NCI-H82 (cell line): ENCODE data around the gene HGS.
A peak's percentile ranks its signal among the peaks of the same experiment; 100 is the strongest.

ENCODE experiments used
- DNase-seq: peaks from one replicate; lab custom pipeline; 2025; lab: John Stamatoyannopoulos, UW

The HGS gene

DNA sequence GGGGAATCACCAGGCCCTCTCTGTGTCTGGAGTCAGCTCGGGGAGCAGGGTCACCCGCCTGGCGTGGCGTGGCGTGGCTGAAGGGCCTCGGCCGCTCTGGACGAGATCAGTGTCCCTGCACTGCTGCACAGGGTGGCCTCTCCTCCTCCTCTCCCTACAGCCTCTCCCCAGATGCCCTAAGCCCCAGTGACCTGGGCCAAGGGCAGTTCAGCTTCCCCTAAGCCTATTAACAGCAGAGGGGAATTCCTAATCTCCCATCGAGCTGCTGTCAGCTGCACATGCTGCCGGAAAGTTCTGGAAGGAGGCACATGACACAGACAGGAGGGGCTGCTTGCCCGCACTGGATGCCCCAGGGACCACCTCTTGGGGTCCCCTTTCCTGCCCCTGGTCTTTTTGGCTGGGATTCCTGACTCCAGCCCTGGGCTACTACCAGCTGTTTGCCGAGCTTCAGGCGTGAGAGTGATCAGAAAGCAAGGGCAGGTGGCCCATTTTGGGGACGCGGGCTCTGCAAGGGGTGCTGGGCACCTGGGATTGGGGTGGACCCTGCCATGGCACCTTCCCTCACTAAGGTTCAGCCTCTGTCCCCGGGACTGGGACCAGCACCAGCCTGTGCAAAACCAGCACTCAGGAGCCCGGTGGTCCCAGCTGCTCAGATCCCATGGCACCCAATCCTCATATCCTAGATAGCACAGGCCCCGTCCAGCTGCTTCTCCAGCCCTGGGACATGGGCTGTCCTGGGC, 28.3 kb upstream of the HGS start:
- DNase-seq = peak; percentile 97

GRCh38 chr17:81656118-81656743, 27.6 kb upstream of the HGS start, which contains the start of gene PDE6G:
Gene PDE6G (minus strand): TSS chr17:81656542. CDS start chr17:81653305, 3,237 bp downstream.
- DNase-seq = peak; percentile 99

DNA sequence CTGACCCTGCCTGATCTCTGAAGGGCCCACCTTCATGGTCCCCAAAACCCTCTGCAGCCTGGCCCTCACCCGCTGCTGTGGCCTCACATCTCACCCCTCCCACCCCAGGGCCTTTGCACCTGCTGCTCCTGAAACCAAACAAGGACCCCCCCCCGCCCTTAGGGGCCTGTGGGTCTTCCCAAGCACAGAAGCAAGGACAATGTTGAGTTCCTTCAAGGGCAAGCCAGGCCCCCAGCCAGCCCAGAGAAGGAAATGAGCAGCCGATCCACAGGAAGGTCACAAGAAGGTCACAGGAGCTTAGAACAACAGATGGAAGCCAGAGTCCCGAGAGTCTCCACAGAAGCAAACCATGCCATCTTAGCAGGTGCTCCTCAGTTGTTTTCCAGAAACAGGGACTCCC, 27.0 kb upstream of the HGS start:
- DNase-seq = peak; percentile 88

DNA sequence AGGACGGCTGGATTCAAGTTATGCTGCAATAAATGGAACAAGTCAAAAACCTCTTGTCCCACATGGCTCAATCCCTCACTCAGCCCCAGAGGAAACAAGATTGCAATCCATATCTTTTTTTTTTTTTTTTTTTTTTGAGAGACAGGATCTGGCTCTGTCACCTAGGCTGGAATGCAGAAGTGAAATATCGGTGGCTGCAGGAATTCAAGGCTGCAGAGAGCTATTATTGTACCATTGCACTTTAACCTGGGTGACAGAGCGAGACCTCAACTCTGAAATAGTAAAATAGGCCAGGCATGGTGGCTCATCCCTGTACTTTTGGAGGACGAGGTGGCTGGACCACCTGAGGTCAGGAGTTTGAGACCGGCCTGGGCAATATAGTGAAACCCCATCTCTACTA, 24.8 kb upstream of the HGS start:
- no peak for DNase-seq

DNA sequence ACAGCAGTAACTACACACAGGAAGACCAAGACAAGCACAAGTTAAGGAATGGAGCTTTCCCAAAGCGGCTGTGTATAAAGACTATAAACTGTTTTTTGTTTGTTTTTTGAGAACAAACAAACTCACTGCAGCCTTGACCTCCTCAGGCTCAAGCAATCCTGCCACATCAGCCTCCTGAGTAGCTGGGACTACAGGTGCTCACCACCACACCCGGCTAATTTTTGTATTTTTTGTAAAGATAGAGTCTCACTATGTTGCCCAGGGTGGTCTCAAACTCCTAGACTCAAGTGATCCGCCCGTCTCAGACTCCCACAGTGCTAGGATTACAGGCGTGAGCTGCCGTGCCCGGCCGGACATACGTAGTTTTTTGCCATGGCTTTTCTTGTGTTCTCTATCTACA, 23.4 kb upstream of the HGS start:
- DNase-seq = no peak

- DNase-seq = no peak
Observed at GRCh38 chr17:81662002-81662401, 21.8 kb upstream of the HGS start.

DNA sequence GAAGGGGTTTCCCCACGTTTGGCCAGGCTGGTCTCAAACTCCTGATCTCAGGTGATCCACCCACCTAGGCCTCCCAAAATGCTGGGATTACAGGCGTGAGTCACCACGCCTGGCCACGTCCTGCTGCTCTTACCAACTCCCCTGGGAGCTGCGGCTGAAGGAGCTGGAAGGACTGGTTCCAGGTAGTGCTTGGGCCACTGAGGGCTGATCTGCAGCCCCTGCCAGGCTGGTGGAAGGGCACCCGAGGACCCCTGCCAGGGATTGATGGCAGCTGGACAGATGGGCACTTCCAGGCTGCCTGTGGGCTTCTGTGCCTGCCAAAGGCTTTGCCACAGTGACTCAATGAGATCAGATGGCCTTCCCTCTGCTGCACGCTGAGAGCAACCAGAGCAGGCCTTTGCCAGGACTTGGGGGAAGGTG, 19.8 kb upstream of the HGS start:
- no peak for DNase-seq

- DNase-seq = peak; percentile 61
Observed at GRCh38 chr17:81665205-81666091, 18.4 kb upstream of the HGS start.

DNA sequence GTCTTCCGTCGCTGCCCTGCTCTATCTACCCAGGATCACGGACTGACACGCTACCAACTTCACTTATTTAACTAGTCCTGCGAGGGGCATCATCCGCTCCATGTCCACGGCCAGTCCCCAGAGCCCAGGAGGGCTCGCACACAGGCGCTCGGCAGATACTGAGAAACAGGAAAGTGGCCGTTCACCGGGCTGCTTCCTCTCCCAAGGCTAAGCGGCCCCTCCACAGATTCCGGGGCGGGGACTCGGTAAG, 17.8 kb upstream of the HGS start:
- peak; percentile 63 for DNase-seq

DNA sequence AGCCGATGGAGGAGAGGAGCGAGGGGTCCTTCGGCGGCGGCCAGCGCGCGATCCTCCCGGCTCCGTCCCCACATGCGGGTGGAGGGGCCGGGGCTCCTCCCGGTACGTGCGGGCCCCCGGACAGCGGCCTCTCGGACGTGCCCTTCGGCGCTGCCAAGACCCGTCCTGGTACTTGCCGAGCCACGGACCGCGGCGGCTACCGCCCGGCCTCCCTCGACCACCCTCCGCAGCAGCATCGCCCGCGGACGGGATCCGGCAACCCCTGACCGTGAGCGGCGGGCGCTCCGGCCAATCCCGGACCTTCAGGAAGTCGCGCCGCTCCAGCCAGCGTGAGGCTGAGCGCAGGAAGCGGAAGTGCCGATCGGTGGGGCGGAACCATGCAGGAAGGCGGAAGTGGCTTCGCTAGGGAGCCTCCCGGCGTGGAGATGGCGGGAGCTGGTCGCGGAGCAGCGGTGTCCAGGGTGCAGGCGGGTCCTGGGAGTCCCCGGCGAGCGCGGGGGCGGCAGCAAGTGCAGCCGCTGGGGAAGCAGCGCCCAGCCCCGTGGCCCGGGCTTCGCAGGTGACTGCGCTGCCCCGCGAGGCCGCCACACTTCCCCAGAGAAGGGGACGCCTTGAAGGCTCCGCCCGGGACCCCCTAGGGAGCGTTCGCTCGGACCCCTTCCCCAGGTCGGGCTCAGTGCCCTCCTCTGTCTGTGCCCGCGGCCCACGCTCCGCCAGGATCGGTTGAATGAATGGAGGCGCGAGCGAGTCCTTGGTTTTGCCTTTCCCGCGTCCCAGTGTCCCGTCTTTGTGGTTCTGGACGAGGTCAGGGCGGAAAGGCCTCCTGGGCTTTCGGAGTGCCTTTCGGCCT, 17.2 kb upstream of the HGS start, which contains the start of the genes CCDC137 and OXLD1:
TSS of gene CCDC137 (plus strand) at position 396 of the 850 bp plus-strand sequence. CDS start at position 426, 30 bp downstream.
TSS of gene OXLD1 (minus strand) at position 264 of the 850 bp plus-strand sequence. CDS start at position 236, 28 bp downstream.
- DNase-seq = peak; percentile 98

DNA sequence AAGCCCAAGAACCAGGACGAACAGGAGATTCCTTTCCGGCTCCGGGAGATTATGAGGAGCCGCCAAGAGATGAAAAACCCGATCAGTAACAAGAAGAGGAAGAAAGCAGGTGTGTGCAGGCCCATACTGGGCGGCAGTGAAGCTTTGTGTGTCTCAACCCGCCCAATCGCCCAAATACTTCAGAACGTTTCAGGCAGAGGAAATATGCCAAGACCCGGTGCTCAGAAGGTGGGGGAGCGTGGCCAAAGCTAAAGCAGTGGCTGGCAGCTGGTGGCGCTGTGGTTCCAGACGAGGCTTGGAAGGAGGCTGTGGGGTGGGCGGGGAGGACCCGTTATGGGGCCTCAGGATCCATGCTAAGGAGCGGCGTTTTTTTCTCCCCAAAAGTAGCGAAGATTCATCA, 16.1 kb upstream of the HGS start:
- DNase-seq = no peak

DNA sequence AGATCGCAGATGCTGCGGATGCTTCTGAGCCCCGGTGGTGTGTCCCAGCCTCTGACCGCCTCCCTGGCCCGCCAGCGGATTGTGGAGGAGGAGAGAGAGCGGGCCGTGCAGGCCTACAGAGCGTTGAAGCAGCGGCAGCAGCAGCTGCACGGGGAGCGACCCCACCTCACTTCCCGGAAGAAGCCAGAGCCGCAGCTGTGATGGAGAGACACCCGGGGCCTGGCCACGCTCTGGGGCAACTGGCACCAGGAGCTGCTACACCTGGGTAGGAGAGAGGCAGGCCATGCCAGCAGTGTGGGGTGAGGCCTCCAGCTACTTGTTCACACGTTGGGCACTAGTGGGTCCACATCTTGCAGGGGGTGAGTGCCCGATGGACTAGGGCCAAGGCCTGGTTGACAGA, 11.3 kb upstream of the HGS start:
- no peak for DNase-seq

- DNase-seq = no peak
Observed at GRCh38 chr17:81672954-81673353, 10.9 kb upstream of the HGS start.

DNA sequence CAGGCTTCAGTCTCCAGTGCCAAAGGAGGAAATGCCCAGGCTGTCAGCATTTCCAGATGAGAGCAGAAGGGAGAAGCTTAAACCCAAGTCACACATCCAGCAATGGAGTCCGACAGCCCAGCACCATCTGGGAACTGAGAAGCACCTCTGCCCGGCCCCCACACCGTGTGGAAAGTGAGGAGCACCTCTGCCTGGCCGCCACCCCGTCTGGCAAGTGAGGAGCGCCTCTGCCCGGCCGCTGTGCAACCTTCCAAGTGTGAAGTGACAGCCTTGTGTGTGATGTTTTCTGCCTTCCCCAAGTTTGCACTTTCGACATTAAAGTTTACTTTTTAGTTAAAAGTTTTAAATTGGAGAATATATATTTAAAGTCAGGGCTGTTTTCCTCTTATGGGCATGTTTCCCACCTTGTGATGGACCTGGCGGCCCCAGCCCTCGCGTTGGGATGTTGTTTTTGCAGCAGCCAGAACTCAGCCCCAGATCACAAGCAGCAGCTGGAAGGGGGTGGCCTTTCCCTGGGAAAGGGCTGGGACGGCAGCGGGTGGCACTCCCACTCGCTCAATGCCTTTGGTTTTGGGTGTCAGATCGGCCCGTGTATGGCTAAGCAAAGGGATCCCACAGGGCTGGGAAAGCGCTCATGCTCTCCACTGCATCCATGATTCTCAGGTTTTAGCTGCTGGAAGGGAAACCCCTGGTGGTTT, 10.1 kb upstream of the HGS start:
- no peak for DNase-seq

GRCh38 chr17:81675515-81676221, 8.1 kb upstream of the HGS start:
- DNase-seq = peak; percentile 70

- no peak for DNase-seq
Observed at GRCh38 chr17:81676906-81677305, 6.9 kb upstream of the HGS start.

DNA sequence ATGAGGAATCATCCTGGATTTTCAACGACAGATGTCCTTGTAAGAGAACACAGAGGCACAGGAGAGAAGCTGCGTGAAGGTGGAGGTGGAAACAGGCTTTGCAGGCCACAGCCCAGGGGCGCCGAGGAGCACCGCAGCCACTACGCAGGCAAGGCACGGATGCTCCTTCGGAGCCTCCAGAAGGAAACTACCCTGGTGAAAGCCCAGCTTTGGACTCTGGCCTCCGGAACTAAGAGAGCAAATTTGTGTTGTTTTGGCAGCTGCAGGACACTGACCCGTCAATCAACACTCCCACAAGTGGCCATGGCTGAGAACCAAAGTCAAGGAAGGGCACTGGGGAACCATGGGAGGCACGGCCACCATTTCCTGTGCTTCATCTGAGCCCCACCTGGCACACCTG, 3.7 kb upstream of the HGS start:
- no peak for DNase-seq

- no peak for DNase-seq
Observed at GRCh38 chr17:81681672-81682071, 2.1 kb upstream of the HGS start.

- DNase-seq = peak; percentile 40
Observed at GRCh38 chr17:81682565-81683207, 1.1 kb upstream of the HGS start.

- DNase-seq = peak; percentile 50
Observed at GRCh38 chr17:81683208-81683583, 615 bp upstream of the HGS start.
